OCI-LY7 (cell line): ENCODE data around the gene KCNK5.

Experiments used
- CTCF ChIP-seq: fragments of 200-600 bp; sonication (generic); conservative IDR thresholded peaks from 2 replicates; pipeline ENCODE4 v1.5.1; 2014; ENCODE audit warnings: mild to moderate bottlenecking, antibody characterized with exemption, low read length, moderate library complexity, mixed read lengths
- EZH2phosphoT487 ChIP-seq: fragments of 200-600 bp; sonication (generic); IDR thresholded peaks from 2 replicates; pipeline ENCODE4 v1.6.1; 2018; ENCODE audit warnings: low read depth, borderline replicate concordance, mild to moderate bottlenecking, mixed run types, antibody characterized with exemption, low read length, moderate library complexity, mixed read lengths

DNA sequence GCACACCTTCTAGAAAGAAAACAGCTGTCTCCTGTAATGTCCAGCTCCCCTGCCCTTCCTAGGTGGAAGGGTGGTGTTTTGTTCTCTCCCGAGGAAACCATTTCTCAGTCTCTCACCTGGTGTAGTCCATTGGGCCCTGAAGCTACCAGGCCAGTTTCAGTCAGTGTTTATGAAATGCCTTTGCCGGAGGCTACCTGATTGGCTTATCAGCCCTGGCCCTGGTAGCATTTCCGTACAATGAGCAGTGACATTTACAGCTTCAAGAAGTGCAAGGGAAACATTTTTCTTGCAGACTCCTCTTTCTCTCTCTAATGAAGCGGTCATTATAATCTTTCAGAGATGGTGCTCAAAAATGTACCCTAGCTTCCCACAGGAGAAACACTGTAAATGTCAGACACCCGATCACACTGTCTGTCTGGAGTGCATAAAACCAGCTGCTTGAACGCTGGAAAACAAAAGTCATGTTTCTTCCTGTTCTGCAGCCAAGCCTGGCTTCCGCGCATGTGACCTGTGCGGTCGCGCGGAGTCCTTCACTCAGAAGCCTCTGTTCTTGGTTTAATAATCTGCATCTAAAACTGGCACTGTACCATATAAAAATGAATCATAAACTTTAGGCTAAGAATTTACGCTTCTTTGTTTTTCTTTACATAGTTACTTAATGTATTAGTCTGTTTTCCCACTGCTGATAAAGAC is 85.9 kb downstream of the KCNK5 start:
- TF ChIP-seq CTCF (no peak), EZH2phosphoT487 (no peak)
